Measurements from ENCODE around the gene DDR2. TPM values are rescaled to one million over a fixed set of nuclear protein-coding genes. Genes with fewer than 3 reads are reported as not detected.

The DDR2 gene
- total and polyA plus RNA-seq, 5 donors: 12.8 to 82.1 (median 62.8) TPM

GRCh38 chr1:162697140-162697895, 65.1 kb downstream of the DDR2 start:
- peaks cover 16% of the 10 kb centered on the region for H3K4me1 ChIP-seq (ENCODE audit: control insufficient read depth, insufficient read depth, low read length)
- peak overlapping the region; percentile 95 for H3K27ac ChIP-seq (ENCODE audit: low read length)
- H3K9me3 ChIP-seq (ENCODE audit: control insufficient read depth, low read length): no peaks in the 10 kb centered on the region
- DNase-seq (no peak), ATAC-seq (no peak)
- WGBS: 67% methylated on average over 6 of the region's 6 CpGs
- no peaks in the 10 kb centered on the region for H3K27me3 ChIP-seq (ENCODE audit: control insufficient read depth, insufficient read depth)
- intact Hi-C loops (cut with DNase I): no loop called here
- no peak overlapping the region for H3K4me3 ChIP-seq (ENCODE audit: low read length)

DNA sequence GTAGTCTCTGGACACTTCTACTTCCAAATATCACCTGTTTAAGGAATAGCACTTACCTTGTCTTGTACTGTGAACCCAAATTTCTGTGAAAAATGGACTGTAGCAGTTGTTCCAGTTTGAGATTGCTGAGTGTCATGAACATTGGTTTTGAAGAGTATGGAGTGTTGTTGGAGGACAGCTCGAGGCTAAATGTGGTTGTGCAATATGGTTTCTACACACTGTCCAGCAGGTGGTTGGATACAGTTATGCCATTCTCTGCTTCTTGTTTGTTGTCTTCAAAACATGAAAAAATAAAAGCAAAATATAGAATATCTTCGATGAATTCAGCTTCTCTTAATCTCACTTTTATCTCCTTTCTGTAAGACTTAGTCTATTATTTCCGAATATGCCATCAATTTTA, 67.1 kb downstream of the DDR2 start:
- no peaks in the 10 kb centered on the region for H3K27me3 ChIP-seq (ENCODE audit: control insufficient read depth, insufficient read depth)
- H3K4me3 ChIP-seq (ENCODE audit: low read length): no peak overlapping the region
- ATAC-seq: no peak
- intact Hi-C loops (cut with DNase I): no loop called here
- DNase-seq: no peak
- H3K9me3 ChIP-seq (ENCODE audit: control insufficient read depth, low read length): no peaks in the 10 kb centered on the region
- WGBS: 71% methylated on average over 3 of the region's 3 CpGs
- no peak overlapping the region for H3K27ac ChIP-seq (ENCODE audit: low read length)
- peaks cover 11% of the 10 kb centered on the region for H3K4me1 ChIP-seq (ENCODE audit: control insufficient read depth, insufficient read depth, low read length)

DNA sequence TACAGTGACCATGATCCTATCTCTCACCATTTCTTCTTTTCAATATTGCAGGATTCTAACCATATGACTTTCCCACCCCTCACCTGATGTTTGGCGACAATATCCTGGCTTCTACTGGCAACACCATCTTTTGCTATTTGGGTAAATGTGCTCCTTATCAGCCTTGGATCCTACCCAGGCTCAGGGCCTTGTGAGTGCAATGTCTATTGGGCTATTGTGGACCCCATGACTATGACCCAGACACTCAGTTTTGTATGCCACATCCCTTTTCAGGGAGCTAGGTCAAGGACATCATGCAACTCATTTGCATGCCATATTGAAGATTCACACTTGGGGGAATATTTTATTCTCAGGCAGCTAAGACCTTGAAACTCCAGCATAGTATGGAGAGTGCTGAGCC, 67.9 kb downstream of the DDR2 start:
- ATAC-seq (no peak), DNase-seq (no peak)
- Histone ChIP-seq H3K4me3 (ENCODE audit: low read length) (no peak overlapping the region), H3K27me3 (ENCODE audit: control insufficient read depth, insufficient read depth) (no peaks in the 10 kb centered on the region), H3K4me1 (ENCODE audit: control insufficient read depth, insufficient read depth, low read length) (peaks cover 17% of the 10 kb centered on the region), H3K9me3 (ENCODE audit: control insufficient read depth, low read length) (no peaks in the 10 kb centered on the region), H3K27ac (ENCODE audit: low read length) (no peak overlapping the region)
- 83% methylated on average over 1 of the region's 1 CpG for WGBS
- intact Hi-C loops (cut with DNase I): no loop called here

- no peak overlapping the region for H3K27ac ChIP-seq (ENCODE audit: low read length)
- DNase-seq (no peak), ATAC-seq (no peak)
- no peak overlapping the region for H3K4me3 ChIP-seq (ENCODE audit: low read length)
- WGBS: 67% methylated on average over 1 of the region's 1 CpG
- peaks cover 21% of the 10 kb centered on the region for H3K4me1 ChIP-seq (ENCODE audit: control insufficient read depth, insufficient read depth, low read length)
- intact Hi-C loops (cut with DNase I): no loop called here
- no peaks in the 10 kb centered on the region for H3K9me3 ChIP-seq (ENCODE audit: control insufficient read depth, low read length)
- H3K27me3 ChIP-seq (ENCODE audit: control insufficient read depth, insufficient read depth): no peaks in the 10 kb centered on the region
Measured at GRCh38 chr1:162701286-162701685, 69.0 kb downstream of the DDR2 start.

DNA sequence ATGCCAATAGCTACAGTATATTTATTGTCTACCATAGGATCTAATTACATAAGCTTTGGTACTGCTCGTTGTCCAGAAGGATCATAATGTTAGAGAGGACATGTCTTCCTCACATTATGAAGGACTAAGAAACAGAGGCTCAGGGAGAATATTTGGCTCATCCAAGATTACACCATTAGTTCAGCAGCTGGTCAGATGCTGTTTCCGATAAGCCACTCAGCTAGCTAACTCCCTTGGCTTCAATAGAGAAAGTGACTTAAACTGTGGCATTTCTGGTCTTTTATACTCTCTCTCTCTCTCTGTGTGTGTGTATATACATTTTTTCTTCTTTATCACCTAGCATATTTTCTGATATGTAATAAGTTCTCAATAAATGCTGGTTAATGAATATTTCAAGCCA, 70.4 kb downstream of the DDR2 start:
- Histone ChIP-seq H3K9me3 (ENCODE audit: control insufficient read depth, low read length) (no peaks in the 10 kb centered on the region), H3K4me3 (ENCODE audit: low read length) (no peak overlapping the region), H3K4me1 (ENCODE audit: control insufficient read depth, insufficient read depth, low read length) (peaks cover 16% of the 10 kb centered on the region), H3K27me3 (ENCODE audit: control insufficient read depth, insufficient read depth) (no peaks in the 10 kb centered on the region), H3K27ac (ENCODE audit: low read length) (no peak overlapping the region)
- intact Hi-C loops (cut with DNase I): no loop called here
- WGBS: 81% methylated on average over 2 of the region's 2 CpGs
- DNase-seq (no peak), ATAC-seq (no peak)

DNA sequence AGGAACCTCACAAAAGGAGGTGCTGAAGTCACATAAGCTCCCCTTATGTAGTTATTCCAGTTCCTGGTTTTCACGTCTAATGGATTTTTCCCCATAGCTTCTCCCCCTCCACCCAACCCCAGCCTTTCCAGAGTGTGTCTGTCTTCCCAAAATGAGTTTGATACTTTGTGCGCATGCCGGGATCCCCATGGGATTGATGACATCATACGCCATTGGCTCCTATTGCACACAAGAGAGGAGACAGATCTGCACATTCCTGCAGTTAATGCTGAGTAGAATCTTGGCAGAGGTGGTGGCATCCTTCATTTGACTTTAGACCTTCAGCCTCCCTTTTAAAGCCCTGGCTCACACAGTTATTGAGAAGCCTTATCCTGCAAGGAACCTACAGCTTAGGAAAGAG, 71.4 kb downstream of the DDR2 start:
- Histone ChIP-seq H3K9me3 (ENCODE audit: control insufficient read depth, low read length) (no peaks in the 10 kb centered on the region), H3K4me1 (ENCODE audit: control insufficient read depth, insufficient read depth, low read length) (peaks cover 11% of the 10 kb centered on the region), H3K27ac (ENCODE audit: low read length) (peak overlapping the region; percentile 48), H3K27me3 (ENCODE audit: control insufficient read depth, insufficient read depth) (no peaks in the 10 kb centered on the region), H3K4me3 (ENCODE audit: low read length) (no peak overlapping the region)
- DNase-seq (peak; percentile 71 to 82 (median 72)), ATAC-seq (peak; percentile 44 to 67)
- intact Hi-C loops (cut with DNase I): no loop called here
- 64% methylated on average over 4 of the region's 4 CpGs for WGBS

- intact Hi-C loops (cut with DNase I): no loop called here
- peak overlapping the region; percentile 54 for H3K27ac ChIP-seq (ENCODE audit: low read length)
- H3K4me3 ChIP-seq (ENCODE audit: low read length): no peak overlapping the region
- peak; percentile 60 to 89 (median 85) for DNase-seq
- H3K27me3 ChIP-seq (ENCODE audit: control insufficient read depth, insufficient read depth): no peaks in the 10 kb centered on the region
- ATAC-seq: peak; percentile 64 to 86
- 46% methylated on average over 11 of the region's 11 CpGs for WGBS
- no peaks in the 10 kb centered on the region for H3K9me3 ChIP-seq (ENCODE audit: control insufficient read depth, low read length)
- H3K4me1 ChIP-seq (ENCODE audit: control insufficient read depth, insufficient read depth, low read length): peaks cover 17% of the 10 kb centered on the region
Measured at GRCh38 chr1:162704673-162705424, 72.6 kb downstream of the DDR2 start.

GRCh38 chr1:162706003-162706402, 73.7 kb downstream of the DDR2 start:
- peaks cover 22% of the 10 kb centered on the region for H3K4me1 ChIP-seq (ENCODE audit: control insufficient read depth, insufficient read depth, low read length)
- DNase-seq (no peak), ATAC-seq (peak in 1 of 2 donors; percentile 9)
- intact Hi-C loops (cut with DNase I): no loop called here
- no peak overlapping the region for H3K27ac ChIP-seq (ENCODE audit: low read length)
- no peaks in the 10 kb centered on the region for H3K27me3 ChIP-seq (ENCODE audit: control insufficient read depth, insufficient read depth)
- H3K9me3 ChIP-seq (ENCODE audit: control insufficient read depth, low read length): no peaks in the 10 kb centered on the region
- no peak overlapping the region for H3K4me3 ChIP-seq (ENCODE audit: low read length)
- 58% methylated on average over 2 of the region's 2 CpGs for WGBS

DNA sequence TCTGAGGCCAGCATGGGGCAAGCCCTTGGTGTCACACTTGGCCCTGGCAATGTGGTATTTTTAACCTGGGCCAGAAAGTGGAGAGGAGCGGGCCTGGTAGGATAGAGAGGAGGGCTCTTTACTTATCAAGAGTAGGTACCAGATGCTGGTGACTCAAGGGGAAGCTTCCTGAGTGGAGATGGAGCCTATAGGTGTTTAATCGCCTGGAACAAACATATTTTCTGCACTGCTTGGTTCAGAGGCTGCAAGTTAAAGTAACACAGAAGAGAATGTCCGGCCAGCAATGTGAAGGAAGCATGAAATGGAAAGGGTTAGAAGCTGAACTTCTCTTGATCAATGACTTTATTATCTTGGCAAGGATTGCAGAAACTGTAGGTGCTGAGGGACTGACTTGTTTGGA, 74.3 kb downstream of the DDR2 start:
- no peak for ATAC-seq
- Histone ChIP-seq H3K27ac (ENCODE audit: low read length) (peak overlapping the region; percentile 28), H3K9me3 (ENCODE audit: control insufficient read depth, low read length) (no peaks in the 10 kb centered on the region), H3K4me1 (ENCODE audit: control insufficient read depth, insufficient read depth, low read length) (peaks cover 22% of the 10 kb centered on the region), H3K27me3 (ENCODE audit: control insufficient read depth, insufficient read depth) (no peaks in the 10 kb centered on the region), H3K4me3 (ENCODE audit: low read length) (no peak overlapping the region)
- WGBS: 81% methylated on average over 3 of the region's 3 CpGs
- intact Hi-C loops (cut with DNase I): no loop called here
- no peak for DNase-seq

- H3K27ac ChIP-seq (ENCODE audit: low read length): no peak overlapping the region
- intact Hi-C loops (cut with DNase I): no loop called here
- no peaks in the 10 kb centered on the region for H3K9me3 ChIP-seq (ENCODE audit: control insufficient read depth, low read length)
- DNase-seq (no peak), ATAC-seq (no peak)
- H3K27me3 ChIP-seq (ENCODE audit: control insufficient read depth, insufficient read depth): no peaks in the 10 kb centered on the region
- WGBS: 79% methylated on average over 3 of the region's 3 CpGs
- peaks cover 28% of the 10 kb centered on the region for H3K4me1 ChIP-seq (ENCODE audit: control insufficient read depth, insufficient read depth, low read length)
- no peak overlapping the region for H3K4me3 ChIP-seq (ENCODE audit: low read length)
Measured at GRCh38 chr1:162708286-162708685, 76.0 kb downstream of the DDR2 start.

GRCh38 chr1:162709132-162709860, 77.0 kb downstream of the DDR2 start:
- H3K27me3 ChIP-seq (ENCODE audit: control insufficient read depth, insufficient read depth): no peaks in the 10 kb centered on the region
- ATAC-seq: no peak
- DNase-seq: no peak
- peak overlapping the region; percentile 70 for H3K27ac ChIP-seq (ENCODE audit: low read length)
- peaks cover 28% of the 10 kb centered on the region for H3K4me1 ChIP-seq (ENCODE audit: control insufficient read depth, insufficient read depth, low read length)
- intact Hi-C loops (cut with DNase I): no loop called here
- H3K9me3 ChIP-seq (ENCODE audit: control insufficient read depth, low read length): no peaks in the 10 kb centered on the region
- H3K4me3 ChIP-seq (ENCODE audit: low read length): no peak overlapping the region
- 71% methylated on average over 4 of the region's 4 CpGs for WGBS
